IPS DF 6.9 (cell line): ENCODE measurements around the gene CAT.

Experiments
- DNase-seq: peaks from one replicate; pipeline ENCODE4 v3.0.0-alpha.2; 2013; ENCODE audit warnings: low read depth, low spot score
- H3K27ac ChIP-seq: one replicate; pipeline ENCODE4 v1.5.1; 2013; ENCODE audit warnings: low read length, control low read depth
- H3K27me3 ChIP-seq: 2 replicates; pipeline ENCODE4 v1.6.1; 2013; ENCODE audit warnings: mild to moderate bottlenecking, low read length; ENCODE audit not compliant: control insufficient read depth, insufficient read depth
- H3K36me3 ChIP-seq: 2 replicates; pipeline ENCODE4 v1.6.1; 2013; ENCODE audit warnings: low read length; ENCODE audit not compliant: control insufficient read depth, insufficient read depth
- H3K4me1 ChIP-seq: 2 replicates; pipeline ENCODE4 v1.6.1; 2013; ENCODE audit warnings: low read length; ENCODE audit not compliant: control insufficient read depth, insufficient read depth
- H3K4me3 ChIP-seq: 2 replicates; pipeline ENCODE4 v1.5.1; 2013; ENCODE audit warnings: mild to moderate bottlenecking, low read length
- H3K9me3 ChIP-seq: 2 replicates; pipeline ENCODE4 v1.6.1; 2013; ENCODE audit warnings: low read length, inconsistent platforms; ENCODE audit not compliant: control insufficient read depth, insufficient read depth
- WGBS: extraction: QIAGEN DNeasy Blood & Tissue Kit; methylation state at CpG from one replicate; pipeline ENCODE4 v1.1.7; 2013; ENCODE audit warnings: mixed read lengths, missing lambda C conversion rate; ENCODE audit not compliant: insufficient read length, insufficient coverage; 5-methylcytosine and 5-hydroxymethylcytosine counted together

The CAT gene

DNA sequence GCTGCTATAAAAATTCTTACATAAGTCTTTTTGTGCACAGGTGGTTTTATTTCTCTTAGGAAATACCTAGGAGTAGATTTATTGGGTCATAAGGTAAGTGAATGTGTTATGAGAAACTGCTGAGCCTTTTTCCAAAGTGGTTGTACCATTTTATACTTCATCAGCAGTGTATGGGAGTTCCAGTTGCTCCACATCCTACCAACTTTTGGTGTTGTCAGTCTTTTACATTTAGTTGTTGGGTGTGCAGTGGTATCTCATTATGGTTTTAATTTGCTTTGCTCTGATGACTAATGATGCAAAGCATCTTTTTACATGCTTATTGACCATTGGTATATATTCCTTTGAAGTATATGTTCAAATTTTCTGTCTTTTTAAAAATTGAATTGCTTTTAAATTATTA lies 3.1 kb downstream of the CAT start:
- DNase-seq, result no peak
- H3K27me3 ChIP-seq, result no peaks in the 10 kb centered on the region
- H3K27ac ChIP-seq, result no peak overlapping the region
- H3K4me1 ChIP-seq, result no peaks in the 10 kb centered on the region
- no peaks in the 10 kb centered on the region for H3K9me3 ChIP-seq
- no peaks in the 10 kb centered on the region for H3K36me3 ChIP-seq
- no peak overlapping the region for H3K4me3 ChIP-seq

DNA sequence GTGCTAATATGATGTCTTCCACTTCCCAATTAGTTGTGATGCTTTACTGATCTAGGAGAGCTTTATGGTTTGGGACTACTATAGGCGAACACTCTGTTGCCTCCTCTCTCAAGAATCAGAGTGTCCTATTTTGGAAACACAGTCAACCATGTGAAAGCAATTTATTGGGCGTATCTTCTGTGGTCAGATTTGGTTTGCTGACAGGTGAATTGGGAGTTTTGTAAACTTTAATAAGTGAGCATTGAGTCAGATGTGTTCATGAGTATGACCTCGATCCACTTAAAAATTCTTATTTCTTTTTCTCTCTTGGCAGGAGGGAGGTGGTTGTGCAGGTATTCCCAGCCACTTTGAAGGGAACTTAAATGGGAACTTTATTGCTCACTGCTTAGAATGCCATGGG lies 4.4 kb downstream of the CAT start:
- no peaks in the 10 kb centered on the region for H3K27me3 ChIP-seq
- H3K27ac ChIP-seq, result no peak overlapping the region
- H3K4me1 ChIP-seq, result no peaks in the 10 kb centered on the region
- no peak for DNase-seq
- no peaks in the 10 kb centered on the region for H3K36me3 ChIP-seq
- no CpG with 5 or more reads among the region's 3 CpGs for WGBS
- no peak overlapping the region for H3K4me3 ChIP-seq
- no peaks in the 10 kb centered on the region for H3K9me3 ChIP-seq

DNA sequence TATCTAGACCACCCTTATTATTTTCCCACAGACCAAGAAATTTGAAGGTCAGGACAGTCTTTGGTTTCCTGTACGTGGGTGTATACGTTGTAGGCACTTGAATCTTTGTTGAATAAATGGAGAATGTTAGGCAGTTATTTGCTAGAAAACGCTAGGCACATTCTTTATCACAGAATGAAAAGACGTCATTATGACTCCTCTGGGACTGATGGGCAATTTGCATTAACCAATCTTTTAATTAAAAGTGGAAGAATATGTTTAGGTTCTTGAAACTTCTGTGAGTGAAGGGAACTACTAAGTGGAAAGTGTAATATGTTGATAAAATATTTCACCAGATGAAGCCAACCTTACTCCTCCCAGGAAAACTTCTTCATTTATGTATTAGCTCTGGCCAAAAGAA lies 5.7 kb downstream of the CAT start:
- no CpG with 5 or more reads among the region's 4 CpGs for WGBS
- Histone ChIP-seq H3K4me1 (no peaks in the 10 kb centered on the region), H3K27ac (no peak overlapping the region), H3K27me3 (no peaks in the 10 kb centered on the region), H3K36me3 (no peaks in the 10 kb centered on the region), H3K4me3 (no peak overlapping the region), H3K9me3 (no peaks in the 10 kb centered on the region)
- DNase-seq, result no peak

DNA sequence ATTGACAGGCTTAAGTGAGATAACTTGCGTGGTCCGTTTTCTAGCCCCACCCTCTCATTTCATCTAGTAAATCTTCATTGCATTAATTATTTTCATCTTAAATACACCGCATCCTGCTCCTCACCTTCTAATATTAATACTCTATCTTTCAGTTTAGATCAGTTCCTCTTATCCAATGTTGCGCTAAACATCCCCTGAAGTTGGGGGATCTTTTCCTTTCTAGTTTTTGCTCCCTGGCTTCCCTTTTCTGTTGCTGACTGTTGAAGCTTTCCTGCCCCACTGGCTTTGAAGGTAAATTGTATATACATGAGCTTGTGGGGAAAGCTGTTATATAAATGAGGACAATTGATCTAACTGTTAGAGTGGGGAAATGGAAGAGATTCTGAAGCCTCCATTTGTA lies 7.2 kb downstream of the CAT start:
- Histone ChIP-seq H3K27me3 (no peaks in the 10 kb centered on the region), H3K9me3 (no peaks in the 10 kb centered on the region), H3K4me3 (no peak overlapping the region), H3K4me1 (no peaks in the 10 kb centered on the region), H3K27ac (no peak overlapping the region), H3K36me3 (no peaks in the 10 kb centered on the region)
- no peak for DNase-seq
- 100% methylated on average over 1 of the region's 4 CpGs for WGBS

GRCh38 chr11:34446386-34446785 lies 7.7 kb downstream of the CAT start:
- H3K4me3 ChIP-seq, result no peak overlapping the region
- H3K27me3 ChIP-seq, result no peaks in the 10 kb centered on the region
- H3K36me3 ChIP-seq, result no peaks in the 10 kb centered on the region
- WGBS, result no CpG with 5 or more reads among the region's 5 CpGs
- H3K27ac ChIP-seq, result no peak overlapping the region
- no peak for DNase-seq
- H3K9me3 ChIP-seq, result no peaks in the 10 kb centered on the region
- no peaks in the 10 kb centered on the region for H3K4me1 ChIP-seq

- H3K4me3 ChIP-seq, result no peak overlapping the region
- H3K27ac ChIP-seq, result no peak overlapping the region
- H3K9me3 ChIP-seq, result no peaks in the 10 kb centered on the region
- DNase-seq, result no peak
- no peaks in the 10 kb centered on the region for H3K27me3 ChIP-seq
- no peaks in the 10 kb centered on the region for H3K36me3 ChIP-seq
- H3K4me1 ChIP-seq, result no peaks in the 10 kb centered on the region
Observed at GRCh38 chr11:34447044-34447443, 8.3 kb downstream of the CAT start.

GRCh38 chr11:34448223-34448994 lies 9.7 kb downstream of the CAT start:
- Histone ChIP-seq H3K36me3 (no peaks in the 10 kb centered on the region), H3K27me3 (no peaks in the 10 kb centered on the region), H3K9me3 (no peaks in the 10 kb centered on the region), H3K4me1 (no peaks in the 10 kb centered on the region), H3K27ac (no peak overlapping the region), H3K4me3 (no peak overlapping the region)
- no peak for DNase-seq
- no CpG with 5 or more reads among the region's 11 CpGs for WGBS

- DNase-seq, result no peak
- Histone ChIP-seq H3K4me1 (no peaks in the 10 kb centered on the region), H3K36me3 (no peaks in the 10 kb centered on the region), H3K27me3 (no peaks in the 10 kb centered on the region), H3K9me3 (no peaks in the 10 kb centered on the region), H3K4me3 (no peak overlapping the region), H3K27ac (no peak overlapping the region)
- no CpG with 5 or more reads among the region's 3 CpGs for WGBS
Observed at GRCh38 chr11:34449013-34449412, 10.3 kb downstream of the CAT start.

GRCh38 chr11:34451053-34451452 lies 12.3 kb downstream of the CAT start:
- no peak overlapping the region for H3K4me3 ChIP-seq
- H3K4me1 ChIP-seq, result no peaks in the 10 kb centered on the region
- no peaks in the 10 kb centered on the region for H3K9me3 ChIP-seq
- no CpG with 5 or more reads among the region's 3 CpGs for WGBS
- no peak overlapping the region for H3K27ac ChIP-seq
- no peaks in the 10 kb centered on the region for H3K27me3 ChIP-seq
- no peaks in the 10 kb centered on the region for H3K36me3 ChIP-seq
- no peak for DNase-seq

DNA sequence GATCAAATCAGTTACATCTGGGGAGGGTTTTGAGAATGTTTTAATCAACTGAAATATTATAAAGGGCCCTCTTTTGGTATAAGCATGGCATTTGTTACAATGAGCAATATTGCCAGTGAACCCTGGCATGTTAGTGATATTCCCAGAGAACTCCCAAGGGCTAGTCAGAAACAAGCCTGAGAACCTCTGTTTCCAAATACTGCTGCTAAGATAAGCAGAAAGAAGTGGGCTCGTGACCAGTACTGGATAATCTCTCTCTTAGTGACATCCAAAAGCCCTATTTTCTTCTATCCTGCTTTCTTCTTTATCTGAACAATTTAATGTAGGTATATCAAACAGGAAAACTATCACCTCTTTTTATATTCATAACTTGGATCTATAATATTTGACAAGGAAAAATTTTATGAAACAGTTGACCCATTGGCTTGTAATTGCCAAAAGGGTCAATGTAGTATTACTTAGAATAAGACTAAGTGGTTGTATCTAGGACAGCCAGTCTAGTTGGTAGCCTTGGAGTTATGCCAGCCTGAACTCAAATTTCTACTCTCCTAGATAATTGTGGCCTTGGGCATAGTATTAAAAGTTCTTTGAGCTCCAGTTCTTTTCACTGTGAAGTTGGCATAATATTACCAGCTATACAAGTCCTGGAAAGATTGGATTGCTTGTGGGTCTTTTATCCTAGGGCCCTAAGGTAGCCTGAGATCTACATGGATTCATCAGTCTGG lies 15.7 kb downstream of the CAT start:
- no peak for DNase-seq
- Histone ChIP-seq H3K4me3 (no peak overlapping the region), H3K9me3 (no peaks in the 10 kb centered on the region), H3K27me3 (no peaks in the 10 kb centered on the region), H3K36me3 (no peaks in the 10 kb centered on the region; the same call in 1 of the 2 replicates), H3K4me1 (no peaks in the 10 kb centered on the region), H3K27ac (no peak overlapping the region)
- no CpG with 5 or more reads among the region's 1 CpG for WGBS

GRCh38 chr11:34457607-34458006 lies 18.9 kb downstream of the CAT start:
- Histone ChIP-seq H3K9me3 (no peaks in the 10 kb centered on the region), H3K27me3 (no peaks in the 10 kb centered on the region), H3K4me3 (no peak overlapping the region), H3K36me3 (no peaks in the 10 kb centered on the region; the same call in 1 of the 2 replicates), H3K27ac (no peak overlapping the region), H3K4me1 (no peaks in the 10 kb centered on the region)
- no peak for DNase-seq
- WGBS, result no CpG with 5 or more reads among the region's 2 CpGs
